ENCODE results near the gene CAPN2.

- TF ChIP-seq CTCF (IDR thresholded peaks at IDR 0.05; ENCODE audit: insufficient read depth, low read depth, low read length) (no peak), EZH2 (IDR thresholded peaks at IDR 0.05; ENCODE audit: insufficient read depth, low read length) (no peak)
These were observed 29.5 kb downstream of the CAPN2 start for GRCh38 chr1:223741861-223742260.

All from astrocyte (in vitro differentiated cells and primary cell).